ENCODE results near the gene BAZ2A. TPM values are rescaled to one million over a fixed set of nuclear protein-coding genes. Genes with fewer than 3 reads are reported as not detected.
"Not testable (repeated sequence)": the region's sequence is repeated elsewhere in the genome, so short reads cannot be mapped to it uniquely, and the experiment has no call there.

The BAZ2A gene
- total and polyA plus RNA-seq, 9 donors = 17.6 to 44.8 (median 35.6) TPM

GRCh38 chr12:56658921-56659320 is 28.8 kb upstream of the BAZ2A start:
- H3K4me3 ChIP-seq (ENCODE audit: low read length) = no peak overlapping the region
- no peaks in the 10 kb centered on the region for H3K4me1 ChIP-seq (ENCODE audit: control insufficient read depth, insufficient read depth, low read length)
- peaks cover 7% of the 10 kb centered on the region for H3K9me3 ChIP-seq (replicated peaks; ENCODE audit: control insufficient read depth, low read depth, low read length)
- no peaks in the 10 kb centered on the region for H3K27me3 ChIP-seq (ENCODE audit: control insufficient read depth, insufficient read depth, low read length)
- peaks cover 7% of the 10 kb centered on the region for H3K36me3 ChIP-seq (ENCODE audit: control insufficient read depth, insufficient read depth, low read length)
- no peak overlapping the region for H3K27ac ChIP-seq (ENCODE audit: low read length)
- no peak for DNase-seq
- 89% methylated on average over 1 of the region's 1 CpG for WGBS (ENCODE audit: insufficient coverage)

- peaks cover 13% of the 10 kb centered on the region for H3K9me3 ChIP-seq (replicated peaks; ENCODE audit: control insufficient read depth, low read depth, low read length)
- WGBS (ENCODE audit: insufficient coverage) = no CpG with 5 or more reads among the region's 7 CpGs
- no peak overlapping the region for H3K4me3 ChIP-seq (ENCODE audit: low read length)
- no peaks in the 10 kb centered on the region for H3K4me1 ChIP-seq (ENCODE audit: control insufficient read depth, insufficient read depth, low read length)
- no peak overlapping the region for H3K27ac ChIP-seq (ENCODE audit: low read length)
- DNase-seq = no peak
- H3K27me3 ChIP-seq (ENCODE audit: control insufficient read depth, insufficient read depth, low read length) = no peaks in the 10 kb centered on the region
- peaks cover 3% of the 10 kb centered on the region for H3K36me3 ChIP-seq (ENCODE audit: control insufficient read depth, insufficient read depth, low read length)
These were observed 27.6 kb upstream of the BAZ2A start for GRCh38 chr12:56657416-56658379.

DNA sequence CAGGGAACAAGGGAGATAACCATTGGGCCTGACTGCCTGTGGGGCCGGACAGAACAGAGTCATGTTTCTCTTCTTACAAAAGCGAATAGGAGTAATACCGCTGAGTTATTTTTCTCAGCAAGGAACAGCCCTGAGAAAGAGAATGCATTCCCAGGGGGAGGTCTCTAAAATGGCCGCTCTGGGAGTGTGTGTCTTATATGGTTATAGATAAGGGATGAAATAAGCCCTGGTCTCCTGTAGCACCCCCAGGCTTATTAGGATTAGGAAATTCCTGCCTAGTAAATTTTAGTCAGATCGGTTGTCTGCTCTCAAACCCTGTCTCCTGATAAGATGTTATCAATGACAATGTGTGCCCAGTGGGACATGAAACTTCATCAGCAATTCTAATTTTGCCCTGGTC is 23.7 kb upstream of the BAZ2A start:
- not testable (repeated sequence) for H3K4me1 ChIP-seq (ENCODE audit: control insufficient read depth, insufficient read depth, low read length); H3K27ac ChIP-seq (ENCODE audit: low read length); DNase-seq; H3K36me3 ChIP-seq (ENCODE audit: control insufficient read depth, insufficient read depth, low read length); H3K4me3 ChIP-seq (ENCODE audit: low read length); H3K27me3 ChIP-seq (ENCODE audit: control insufficient read depth, insufficient read depth, low read length)
- WGBS (ENCODE audit: insufficient coverage) = 80% methylated on average over 1 of the region's 5 CpGs
- peaks cover 13% of the 10 kb centered on the region for H3K9me3 ChIP-seq (replicated peaks; ENCODE audit: control insufficient read depth, low read depth, low read length)

DNA sequence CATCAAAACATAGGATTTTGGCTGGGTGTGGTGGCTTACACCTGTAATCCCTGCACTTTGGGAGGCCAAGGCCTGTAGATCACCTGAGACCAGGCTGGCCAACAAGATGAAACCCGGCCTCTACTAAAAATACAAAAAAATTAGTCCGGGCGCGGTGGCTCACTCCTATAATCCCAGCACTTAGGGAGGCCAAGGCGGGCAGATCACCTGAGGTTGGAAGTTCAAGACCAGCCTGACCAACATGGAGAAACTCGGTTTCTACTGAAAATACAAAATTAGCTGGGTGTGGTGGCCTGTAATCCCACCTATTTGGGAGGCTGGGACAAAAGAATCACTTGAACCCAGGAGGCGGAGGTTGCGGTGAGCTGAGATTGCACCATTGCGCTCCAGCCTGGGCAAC is 17.9 kb upstream of the BAZ2A start:
- DNase-seq; H3K9me3 ChIP-seq (replicated peaks; ENCODE audit: control insufficient read depth, low read depth, low read length); H3K4me3 ChIP-seq (ENCODE audit: low read length); H3K27ac ChIP-seq (ENCODE audit: low read length); H3K4me1 ChIP-seq (ENCODE audit: control insufficient read depth, insufficient read depth, low read length); H3K27me3 ChIP-seq (ENCODE audit: control insufficient read depth, insufficient read depth, low read length): not testable (repeated sequence)
- WGBS (ENCODE audit: insufficient coverage) = 100% methylated on average over 3 of the region's 9 CpGs
- peaks cover 18% of the 10 kb centered on the region for H3K36me3 ChIP-seq (ENCODE audit: control insufficient read depth, insufficient read depth, low read length)

DNA sequence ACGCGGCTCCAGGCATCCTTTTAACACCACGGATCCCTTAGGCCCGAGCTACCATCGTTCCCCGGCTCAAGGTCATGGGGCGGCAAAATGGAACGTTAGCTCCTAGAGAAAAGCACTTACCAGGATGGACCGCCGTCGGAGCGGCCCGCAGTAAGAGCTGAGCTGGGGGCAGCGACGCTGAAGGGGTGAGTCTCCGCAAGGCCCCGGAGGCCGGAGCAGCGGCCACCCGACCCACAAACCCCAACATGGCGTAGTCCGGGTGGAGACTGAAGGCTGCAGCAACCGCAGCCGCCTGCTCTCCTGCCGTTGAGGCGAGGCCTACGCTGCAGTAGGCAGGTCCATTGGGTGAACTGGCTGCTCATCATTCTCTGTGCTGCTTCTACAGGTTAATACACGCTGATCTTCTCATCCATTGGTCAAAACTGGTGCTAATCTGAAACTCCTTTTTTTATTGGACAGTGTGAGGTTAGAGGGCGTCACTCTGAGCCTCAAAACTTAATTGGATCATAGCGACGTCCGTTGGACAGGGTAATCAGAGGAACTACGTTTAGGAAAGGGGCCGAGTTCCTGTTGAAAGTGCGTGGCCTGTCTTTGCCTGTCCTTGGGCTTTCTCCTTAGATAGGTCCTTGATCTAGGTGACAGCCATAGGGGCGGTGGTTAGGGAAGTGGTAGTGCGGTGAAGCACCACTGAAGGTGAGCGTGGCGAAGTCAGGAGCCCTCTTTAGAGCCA is 15.8 kb upstream of the BAZ2A start, which contains the start of gene ATP5F1B:
Gene ATP5F1B (minus strand): TSS at position 268 of the 730 bp plus-strand sequence. CDS start 21 bp downstream, at position 247.
- H3K27ac ChIP-seq (ENCODE audit: low read length) = peak within 1 kb of the TSS; percentile 97
- no peaks in the 10 kb centered on the region for H3K27me3 ChIP-seq (ENCODE audit: control insufficient read depth, insufficient read depth, low read length)
- peak within 1 kb of the TSS; percentile 96 for H3K4me3 ChIP-seq (ENCODE audit: low read length)
- peak; percentile 100 for DNase-seq
- 0% methylated on average over 33 of the region's 39 CpGs for WGBS (ENCODE audit: insufficient coverage)
- H3K4me1 ChIP-seq (ENCODE audit: control insufficient read depth, insufficient read depth, low read length) = peaks cover 9% of the 10 kb centered on the region
- no peaks in the 10 kb centered on the region for H3K9me3 ChIP-seq (replicated peaks; ENCODE audit: control insufficient read depth, low read depth, low read length)
- peaks cover 37% of the 10 kb centered on the region for H3K36me3 ChIP-seq (ENCODE audit: control insufficient read depth, insufficient read depth, low read length)

DNA sequence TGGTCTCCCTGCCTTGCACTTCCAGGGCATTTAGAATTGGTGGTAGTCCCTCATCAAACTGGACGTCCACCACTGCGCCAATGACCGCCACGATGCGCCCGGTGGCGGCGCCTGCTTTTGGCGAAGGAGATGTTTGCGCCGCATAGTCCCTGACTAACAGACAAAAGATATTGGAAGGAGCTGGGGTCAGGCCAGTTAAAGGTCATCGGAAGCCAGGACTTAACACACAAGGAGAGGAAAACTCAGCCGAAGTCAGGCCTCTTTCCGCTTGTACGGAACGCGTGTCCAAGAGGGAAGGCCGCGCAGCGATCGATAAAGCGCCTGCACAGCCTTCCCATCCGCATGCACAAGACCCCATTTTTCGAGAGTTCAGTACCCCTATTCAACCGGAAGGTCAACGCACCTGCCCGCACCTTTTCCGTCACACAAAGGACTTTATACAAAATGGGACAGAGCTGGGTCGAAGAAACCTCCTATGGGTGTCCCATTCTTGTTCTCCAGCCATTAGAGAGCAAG is 15.1 kb upstream of the BAZ2A start:
- no peaks in the 10 kb centered on the region for H3K27me3 ChIP-seq (ENCODE audit: control insufficient read depth, insufficient read depth, low read length)
- H3K9me3 ChIP-seq (replicated peaks; ENCODE audit: control insufficient read depth, low read depth, low read length) = no peaks in the 10 kb centered on the region
- peak overlapping the region; percentile 96 for H3K4me3 ChIP-seq (ENCODE audit: low read length)
- peak; percentile 30 for DNase-seq
- peaks cover 43% of the 10 kb centered on the region for H3K36me3 ChIP-seq (ENCODE audit: control insufficient read depth, insufficient read depth, low read length)
- under 1% methylated on average over 23 of the region's 29 CpGs for WGBS (ENCODE audit: insufficient coverage)
- peaks cover 9% of the 10 kb centered on the region for H3K4me1 ChIP-seq (ENCODE audit: control insufficient read depth, insufficient read depth, low read length)
- H3K27ac ChIP-seq (ENCODE audit: low read length) = peak overlapping the region; percentile 92

DNA sequence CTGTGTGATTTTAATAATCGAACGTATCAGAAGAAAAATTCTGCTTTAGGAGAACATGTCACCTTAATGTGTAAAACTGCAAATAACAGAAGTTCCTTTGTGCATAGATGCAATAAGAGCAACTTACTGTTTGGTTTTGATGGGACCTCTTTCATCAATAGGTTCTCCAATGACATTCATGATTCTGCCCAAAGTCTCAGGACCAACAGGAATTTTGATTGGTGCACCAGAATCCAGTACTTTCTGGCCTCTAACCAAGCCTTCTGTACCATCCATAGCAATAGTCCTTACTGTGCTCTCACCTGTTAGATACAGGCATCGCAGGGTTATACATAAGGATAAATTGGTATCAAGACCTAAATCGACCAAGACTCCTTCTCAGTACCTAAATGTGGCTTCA is 14.5 kb upstream of the BAZ2A start:
- H3K27ac ChIP-seq (ENCODE audit: low read length) = peak overlapping the region; percentile 92
- no CpG with 5 or more reads among the region's 4 CpGs for WGBS (ENCODE audit: insufficient coverage)
- H3K4me3 ChIP-seq (ENCODE audit: low read length) = peak overlapping the region; percentile 96
- H3K9me3 ChIP-seq (replicated peaks; ENCODE audit: control insufficient read depth, low read depth, low read length) = no peaks in the 10 kb centered on the region
- peak; percentile 13 for DNase-seq
- peaks cover 49% of the 10 kb centered on the region for H3K36me3 ChIP-seq (ENCODE audit: control insufficient read depth, insufficient read depth, low read length)
- H3K27me3 ChIP-seq (ENCODE audit: control insufficient read depth, insufficient read depth, low read length) = no peaks in the 10 kb centered on the region
- peaks cover 9% of the 10 kb centered on the region for H3K4me1 ChIP-seq (ENCODE audit: control insufficient read depth, insufficient read depth, low read length)

GRCh38 chr12:56641219-56641618 is 11.1 kb upstream of the BAZ2A start:
- DNase-seq = no peak
- no peaks in the 10 kb centered on the region for H3K9me3 ChIP-seq (replicated peaks; ENCODE audit: control insufficient read depth, low read depth, low read length)
- peaks cover 16% of the 10 kb centered on the region for H3K4me1 ChIP-seq (ENCODE audit: control insufficient read depth, insufficient read depth, low read length)
- no peak overlapping the region for H3K4me3 ChIP-seq (ENCODE audit: low read length)
- no peaks in the 10 kb centered on the region for H3K27me3 ChIP-seq (ENCODE audit: control insufficient read depth, insufficient read depth, low read length)
- no peak overlapping the region for H3K27ac ChIP-seq (ENCODE audit: low read length)
- WGBS (ENCODE audit: insufficient coverage) = no CpG with 5 or more reads among the region's 6 CpGs
- peaks cover 69% of the 10 kb centered on the region for H3K36me3 ChIP-seq (ENCODE audit: control insufficient read depth, insufficient read depth, low read length)

GRCh38 chr12:56637621-56638020 is 7.5 kb upstream of the BAZ2A start:
- H3K36me3 ChIP-seq (ENCODE audit: control insufficient read depth, insufficient read depth, low read length) = peaks cover 47% of the 10 kb centered on the region
- H3K9me3 ChIP-seq (replicated peaks; ENCODE audit: control insufficient read depth, low read depth, low read length) = no peaks in the 10 kb centered on the region
- H3K27ac ChIP-seq (ENCODE audit: low read length) = peak overlapping the region; percentile 98
- H3K4me1 ChIP-seq (ENCODE audit: control insufficient read depth, insufficient read depth, low read length) = peaks cover 44% of the 10 kb centered on the region
- DNase-seq = peak; percentile 7
- H3K4me3 ChIP-seq (ENCODE audit: low read length) = no peak overlapping the region
- H3K27me3 ChIP-seq (ENCODE audit: control insufficient read depth, insufficient read depth, low read length) = no peaks in the 10 kb centered on the region
- WGBS (ENCODE audit: insufficient coverage) = no CpG with 5 or more reads among the region's 2 CpGs
